CD14-positive monocyte (primary cell): ENCODE measurements around the gene TDRD6. TPM values are rescaled to one million over a fixed set of nuclear protein-coding genes. Genes with fewer than 3 reads are reported as not detected.
"Not testable (repeated sequence)": the region's sequence is repeated elsewhere in the genome, so short reads cannot be mapped to it uniquely, and the experiment has no call there.

Experiments
- DNase-seq, 3 donors: peaks; one replicate each; pipeline ENCODE4 v3.0.0-alpha.2; 2011 to 2022
- H2AFZ ChIP-seq: 2 replicates; pipeline ENCODE4 v1.6.0; 2012; ENCODE audit warnings: mild to moderate bottlenecking, low read depth, low read length, inconsistent platforms; ENCODE audit not compliant: insufficient read depth, poor library complexity, severe bottlenecking
- H3K27ac ChIP-seq, 2 donors: 1 replicate in 1 of 2; 2 replicates in 1 of 2; pipeline ENCODE4 v1.5.1; 2012 to 2013; ENCODE audit warnings: low read length in 2 of 2, control low read depth in 1 of 2, inconsistent platforms in 1 of 2, low read depth in 1 of 2, mild to moderate bottlenecking in 1 of 2
- H3K27me3 ChIP-seq, 2 donors: one replicate each; pipeline versions ENCODE4 v1.6.0 to v1.6.1; 2011 to 2013; ENCODE audit warnings: low read length in 2 of 2; ENCODE audit not compliant: control insufficient read depth in 2 of 2, insufficient read depth in 2 of 2
- H3K36me3 ChIP-seq, 2 donors: replicated peaks in 1 of 2; 1 replicate in 1 of 2; 2 replicates in 1 of 2; pipeline versions ENCODE4 v1.5.1 to v1.6.1; 2012 to 2013; ENCODE audit warnings: low read length in 2 of 2, control low read depth in 1 of 2, inconsistent platforms in 1 of 2, mild to moderate bottlenecking in 1 of 2; ENCODE audit not compliant: insufficient read depth in 2 of 2, control insufficient read depth in 1 of 2
- H3K4me1 ChIP-seq, 2 donors: 1 replicate in 1 of 2; 2 replicates in 1 of 2; pipeline versions ENCODE4 v1.5.1 to v1.6.1; 2012 to 2013; ENCODE audit warnings: low read length in 2 of 2, control low read depth in 1 of 2, inconsistent platforms in 1 of 2, mild to moderate bottlenecking in 1 of 2, moderate library complexity in 1 of 2; ENCODE audit not compliant: insufficient read depth in 2 of 2, control insufficient read depth in 1 of 2
- H3K4me2 ChIP-seq: replicated peaks from 2 replicates; pipeline ENCODE3; 2012; ENCODE audit warnings: low read length, moderate library complexity, mild to moderate bottlenecking; ENCODE audit not compliant: poor library complexity, severe bottlenecking; ENCODE audit errors: extremely low read depth
- H3K4me3 ChIP-seq, 3 experiments: fragments of 200-600 bp in 1 of 3; sonication (generic) in 1 of 3; replicated peaks in 1 of 3; 1 replicate in 2 of 3; 2 replicates in 1 of 3; pipeline ENCODE4 v1.5.1; 2011 to 2013; ENCODE audit warnings: low read length in 3 of 3, mild to moderate bottlenecking in 3 of 3, control low read depth in 2 of 3, low read depth in 2 of 3, inconsistent platforms in 1 of 3, moderate library complexity in 1 of 3
- H3K79me2 ChIP-seq: 2 replicates; pipeline ENCODE4 v1.6.0; 2012; ENCODE audit warnings: mild to moderate bottlenecking, control low read depth, inconsistent platforms, low read length, moderate library complexity; ENCODE audit not compliant: insufficient read depth
- H3K9ac ChIP-seq: 2 replicates; pipeline ENCODE4 v1.6.0; 2017; ENCODE audit warnings: low read length, mild to moderate bottlenecking; ENCODE audit not compliant: insufficient read depth, poor library complexity, severe bottlenecking
- H3K9me3 ChIP-seq, 2 donors: replicated peaks in 1 of 2; 1 replicate in 1 of 2; 2 replicates in 1 of 2; pipeline versions ENCODE4 v1.5.1 to v1.6.1; 2012 to 2013; ENCODE audit warnings: low read length in 2 of 2, control low read depth in 1 of 2; ENCODE audit not compliant: control insufficient read depth in 1 of 2, insufficient read depth in 1 of 2
- H4K20me1 ChIP-seq: 2 replicates; pipeline ENCODE4 v1.6.0; 2012; ENCODE audit warnings: mild to moderate bottlenecking, low read length, control low read depth, moderate library complexity; ENCODE audit not compliant: insufficient read depth
- H3K27ac Mint-ChIP-seq, 7 donors: one replicate each; pipeline ENCODE4 v1.8.0; 2020; ENCODE audit warnings: mild to moderate bottlenecking in 7 of 7, mixed read lengths in 7 of 7, moderate library complexity in 6 of 7, inconsistent platforms in 2 of 7
- H3K27me3 Mint-ChIP-seq, 3 donors: one replicate each; pipeline ENCODE4 v1.8.0; 2021 to 2022; ENCODE audit warnings: low read depth in 3 of 3, mild to moderate bottlenecking in 3 of 3, mixed read lengths in 3 of 3, moderate library complexity in 3 of 3, inconsistent platforms in 1 of 3
- H3K36me3 Mint-ChIP-seq, 2 donors: one replicate each; pipeline ENCODE4 v1.8.0; 2020; ENCODE audit warnings: mixed read lengths in 2 of 2, inconsistent platforms in 1 of 2, mild to moderate bottlenecking in 1 of 2
- H3K4me1 Mint-ChIP-seq: one replicate; pipeline ENCODE4 v1.8.0; 2020; ENCODE audit warnings: mild to moderate bottlenecking, mixed read lengths
- H3K4me3 Mint-ChIP-seq, 2 donors: one replicate each; pipeline ENCODE4 v1.8.0; 2020; ENCODE audit warnings: mild to moderate bottlenecking in 2 of 2, mixed read lengths in 2 of 2, moderate library complexity in 1 of 2
- H3K9me3 Mint-ChIP-seq, 7 donors: one replicate each; pipeline ENCODE4 v1.8.0; 2020 to 2022; ENCODE audit warnings: mixed read lengths in 7 of 7, mild to moderate bottlenecking in 6 of 7, moderate library complexity in 6 of 7, inconsistent platforms in 2 of 7
- CTCF ChIP-seq: fragments of 200-600 bp; IDR thresholded peaks from one replicate; pipeline ENCODE4 v1.8.0; 2022; ENCODE audit warnings: antibody characterized with exemption, mild to moderate bottlenecking
- WGBS: methylation state at CpG from one replicate; pipeline ENCODE4 v1.1.5; 2013; ENCODE audit warnings: missing lambda C conversion rate; ENCODE audit not compliant: insufficient coverage; 5-methylcytosine and 5-hydroxymethylcytosine counted together
- intact Hi-C, 2 donors: fragments of 100-400 bp; cut with micrococcal nuclease; formaldehyde crosslinking; loops; one replicate each; pipeline versions ENCODE4 v1.15.0 to v1.15.1; 2023
- polyA plus RNA-seq, 3 donors: library from polyadenylated mRNA; depleted of rRNA in 1 of 3; unstranded in 2 of 3; stranded (reverse) in 1 of 3; fragments of 300-500 nt in 2 of 3; fragments of >200 nt in 1 of 3; fragmentation: Illumina TruSeq in 2 of 3; gene quantifications; 1 replicate in 2 of 3; 2 replicates in 1 of 3; pipeline ENCODE4 v1.2.3, GENCODE V29; 2012 to 2021

The TDRD6 gene
- polyA plus RNA-seq, 3 donors, result 0.29 to 0.94 TPM; not detected in 1

- Mint-ChIP-seq H3K27me3 (peaks cover 0 to 3% (median 0%) of the 10 kb centered on the region in 3 donors), H3K4me1 (no peaks in the 10 kb centered on the region), H3K36me3 (no peaks in the 10 kb centered on the region), H3K4me3 (no peak overlapping the region), H3K9me3 (peaks cover 0 to 2% (median 0%) of the 10 kb centered on the region in 7 donors), H3K27ac (no peak overlapping the region)
- no peak overlapping the region for H2AFZ ChIP-seq
- no peaks in the 10 kb centered on the region for H3K4me1 ChIP-seq
- H3K27me3 ChIP-seq, result peaks cover 0 to 3% of the 10 kb centered on the region in 2 donors
- H3K9me3 ChIP-seq, result no peaks in the 10 kb centered on the region
- intact Hi-C loops, result no loop called here
- no peak overlapping the region for H3K27ac ChIP-seq
- H4K20me1 ChIP-seq, result no peaks in the 10 kb centered on the region
- H3K36me3 ChIP-seq, result no peaks in the 10 kb centered on the region
- H3K79me2 ChIP-seq, result no peaks in the 10 kb centered on the region
- no peak for DNase-seq
- WGBS, result no CpG with 5 or more reads among the region's 1 CpG
- no peak overlapping the region for H3K4me3 ChIP-seq
- no peak overlapping the region for H3K9ac ChIP-seq
- H3K4me2 ChIP-seq, result no peak overlapping the region
- no peak for TF ChIP-seq CTCF
Observed at GRCh38 chr6:46645265-46645664, 42.4 kb upstream of the TDRD6 start.

GRCh38 chr6:46648108-46648507 is 39.6 kb upstream of the TDRD6 start:
- H2AFZ ChIP-seq, H3K36me3 ChIP-seq, H3K4me3 Mint-ChIP-seq, H3K4me1 Mint-ChIP-seq, intact Hi-C loops, H3K4me3 ChIP-seq, H3K9me3 ChIP-seq, DNase-seq, H3K9ac ChIP-seq, H3K79me2 ChIP-seq, H3K36me3 Mint-ChIP-seq, H4K20me1 ChIP-seq, H3K9me3 Mint-ChIP-seq, H3K27ac Mint-ChIP-seq, H3K4me2 ChIP-seq, H3K27ac ChIP-seq: not testable (repeated sequence)
- peaks cover 13 to 25% (median 15%) of the 10 kb centered on the region in 3 donors for H3K27me3 Mint-ChIP-seq
- H3K27me3 ChIP-seq, result peaks cover 8 to 22% of the 10 kb centered on the region in 2 donors
- no CpG with 5 or more reads among the region's 4 CpGs for WGBS
- H3K4me1 ChIP-seq, result peaks cover 5 to 12% of the 10 kb centered on the region in 2 donors
